Aorta (tissue), 5 donors: ENCODE data around the gene EPHX1. TPM values are rescaled to one million over a fixed set of nuclear protein-coding genes. Genes with fewer than 3 reads are reported as not detected.
"Not testable (repeated sequence)": the region's sequence is repeated elsewhere in the genome, so short reads cannot be mapped to it uniquely, and the experiment has no call there.

ENCODE experiments used
- ATAC-seq: fragments of 200-7000 bp; cut with Tn5 transposase; one replicate; pipeline ENCODE4 v1.9.1; 2022; ENCODE audit warnings: moderate library complexity; ENCODE audit not compliant: low FRiP score
- DNase-seq, 2 donors: peaks; one replicate each; pipeline ENCODE4 v3.0.0-alpha.2; 2020
- H3K27ac ChIP-seq, 2 donors: one replicate each; pipeline ENCODE4 v1.5.1; 2013; ENCODE audit warnings: low read length in 2 of 2, mild to moderate bottlenecking in 2 of 2, moderate library complexity in 2 of 2, control low read depth in 1 of 2, inconsistent platforms in 1 of 2, low read depth in 1 of 2
- H3K27me3 ChIP-seq, 2 donors: one replicate each; pipeline ENCODE4 v1.6.1; 2013; ENCODE audit warnings: control low read depth in 1 of 2, low read length in 1 of 2, mild to moderate bottlenecking in 1 of 2, moderate library complexity in 1 of 2; ENCODE audit not compliant: insufficient read depth in 2 of 2, control insufficient read depth in 1 of 2
- H3K36me3 ChIP-seq, 2 donors: one replicate each; pipeline ENCODE4 v1.6.1; 2013; ENCODE audit warnings: control low read depth in 1 of 2, low read length in 1 of 2, mild to moderate bottlenecking in 1 of 2; ENCODE audit not compliant: insufficient read depth in 2 of 2, control insufficient read depth in 1 of 2
- H3K4me1 ChIP-seq, 2 donors: one replicate each; pipeline ENCODE4 v1.6.1; 2013; ENCODE audit warnings: low read length in 2 of 2, control low read depth in 1 of 2, mild to moderate bottlenecking in 1 of 2, moderate library complexity in 1 of 2; ENCODE audit not compliant: insufficient read depth in 2 of 2, control insufficient read depth in 1 of 2
- H3K4me3 ChIP-seq, 2 donors: one replicate each; pipeline ENCODE4 v1.5.1; 2013; ENCODE audit warnings: low read length in 2 of 2, control low read depth in 1 of 2, mild to moderate bottlenecking in 1 of 2
- H3K9me3 ChIP-seq: one replicate; pipeline ENCODE4 v1.6.1; 2013; ENCODE audit warnings: mild to moderate bottlenecking, low read length; ENCODE audit not compliant: control insufficient read depth
- WGBS, 2 donors: extraction: QIAGEN DNeasy Blood & Tissue Kit; methylation state at CpG; one replicate each; pipeline ENCODE4 v1.1.7; 2013; 5-methylcytosine and 5-hydroxymethylcytosine counted together
- intact Hi-C, 2 donors: fragments of 100-400 bp; cut with DNase I; formaldehyde crosslinking; loops; one replicate each; pipeline versions ENCODE4 v1.14.2 to v1.15.0; 2022
- polyA plus RNA-seq, 2 donors: library from polyadenylated mRNA; stranded (reverse); fragments of 200-250 nt; gene quantifications; one replicate each; pipeline ENCODE4 v1.2.3, GENCODE V29; 2013
- total RNA-seq, 2 donors: library from RNA; stranded (reverse); fragmentation: NEBNext Ultra II Directional; extraction: Animal tissue kit (Norgen Biotek cat#: 25700); gene quantifications; one replicate each; pipeline ENCODE4 v1.2.1, GENCODE V29; 2021
- donor health status: healthy with polysubstance abuse.
- donor health status: Bipolar disorder and iron deficiency.
- donor health status: DM: no; HTN: no; CAD: no.
- donor health status: DM: no; HTN: no; CAD: no.
- donor health status: DM: yes; HTN: yes; CAD: no.

EPHX1 gene
- total and polyA plus RNA-seq, 4 donors: 20.0 to 153 (median 61.9) TPM

DNA sequence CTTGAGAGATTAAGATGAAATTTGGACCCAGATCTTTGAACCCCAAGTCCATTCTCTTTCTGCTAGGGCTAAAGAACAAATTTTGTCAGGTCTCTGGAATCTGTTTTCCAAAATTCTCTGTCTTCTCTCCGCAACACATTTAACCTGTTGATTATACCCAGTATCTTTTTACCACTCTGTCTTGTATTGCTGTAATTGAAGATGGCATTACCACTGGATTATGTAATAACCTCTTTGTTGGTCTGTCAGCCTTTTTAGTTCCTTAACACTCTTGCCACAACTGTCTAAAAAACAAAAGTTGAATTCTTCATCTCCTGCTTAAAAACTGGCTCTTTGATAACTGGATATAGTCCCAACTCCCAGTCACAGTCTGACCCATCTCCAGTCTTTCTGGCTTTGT is 29.3 kb upstream of the EPHX1 start:
- Histone ChIP-seq H3K4me3 (no peak overlapping the region), H3K36me3 (peaks cover 0 to 2% of the 10 kb centered on the region in 2 donors), H3K27me3 (no peaks in the 10 kb centered on the region), H3K9me3 (no peaks in the 10 kb centered on the region), H3K4me1 (peaks cover 0 to 2% of the 10 kb centered on the region in 2 donors), H3K27ac (no peak overlapping the region)
- ATAC-seq: no peak
- no peak for DNase-seq
- intact Hi-C loops: loop anchor here in 1 of 2 donors (5.0 kb wide), 2 partner anchors 62 to 132 kb away; no protein-coding TSS in a partner anchor
- WGBS, 2 donors: 92 to 98% methylated on average over 1 of the region's 1 CpG

DNA sequence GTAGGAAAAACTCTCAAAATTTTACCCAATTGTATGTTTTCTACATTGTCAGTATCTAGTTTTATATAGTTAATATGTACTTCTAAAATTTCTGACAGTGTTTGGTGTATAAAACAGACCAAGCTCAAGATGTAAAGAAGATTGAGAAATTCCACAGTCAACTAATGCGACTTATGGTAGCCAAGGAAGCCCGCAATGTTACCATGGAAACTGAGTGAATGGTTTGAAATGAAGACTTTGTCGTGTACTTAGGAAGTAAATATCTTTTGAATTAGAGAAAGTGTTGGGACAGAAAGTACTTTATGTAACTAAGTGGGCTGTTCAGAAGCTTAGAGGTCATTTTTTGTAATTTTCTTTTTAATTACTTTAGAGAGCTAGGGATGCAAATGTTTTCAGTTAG is 20.8 kb upstream of the EPHX1 start:
- intact Hi-C loops, H3K27ac ChIP-seq, H3K4me1 ChIP-seq, H3K36me3 ChIP-seq, H3K9me3 ChIP-seq, H3K27me3 ChIP-seq, ATAC-seq, DNase-seq, H3K4me3 ChIP-seq: not testable (repeated sequence)
- WGBS, 2 donors: 92 to 100% methylated on average over 1 to 3 of the region's 3 CpGs

- no peaks in the 10 kb centered on the region for H3K9me3 ChIP-seq
- H3K27me3 ChIP-seq: no peaks in the 10 kb centered on the region
- H3K4me3 ChIP-seq: no peak overlapping the region
- H3K36me3 ChIP-seq: no peaks in the 10 kb centered on the region
- no peaks in the 10 kb centered on the region for H3K4me1 ChIP-seq
- WGBS, 2 donors: 98% methylated on average over 4 of the region's 4 CpGs
- no peak overlapping the region for H3K27ac ChIP-seq
- ATAC-seq (no peak), DNase-seq (no peak)
- intact Hi-C loops: no loop called here
Observed at GRCh38 chr1:225794954-225795353, 15.0 kb upstream of the EPHX1 start.

- H3K36me3 ChIP-seq, intact Hi-C loops, H3K4me3 ChIP-seq, H3K9me3 ChIP-seq, ATAC-seq, H3K27me3 ChIP-seq, H3K4me1 ChIP-seq, H3K27ac ChIP-seq, DNase-seq: not testable (repeated sequence)
- 96% methylated on average over 18 of the region's 18 CpGs for WGBS, 2 donors
Observed at GRCh38 chr1:225796097-225796496, 13.8 kb upstream of the EPHX1 start.

- not testable (repeated sequence) for H3K4me3 ChIP-seq, H3K36me3 ChIP-seq, ATAC-seq, H3K4me1 ChIP-seq, H3K27ac ChIP-seq, H3K27me3 ChIP-seq, DNase-seq, H3K9me3 ChIP-seq
- intact Hi-C loops: loop anchor here in 1 of 2 donors (10.0 kb wide), 1 partner anchor 194 kb away; the partner anchor contains the start of gene SDE2
- WGBS, 2 donors: 96 to 97% methylated on average over 6 to 7 of the region's 7 CpGs
Observed at GRCh38 chr1:225801146-225801545, 8.8 kb upstream of the EPHX1 start.

- no peak overlapping the region for H3K27ac ChIP-seq
- ATAC-seq (no peak), DNase-seq (no peak)
- intact Hi-C loops: loop anchor here in 1 of 2 donors (5.0 to 10.0 kb wide), 2 partner anchors 36 to 189 kb away; partner anchors contain the start of gene SDE2
- H3K4me1 ChIP-seq: no peaks in the 10 kb centered on the region
- 93 to 94% methylated on average over 1 of the region's 1 CpG for WGBS, 2 donors
- no peaks in the 10 kb centered on the region for H3K36me3 ChIP-seq
- no peak overlapping the region for H3K4me3 ChIP-seq
- no peaks in the 10 kb centered on the region for H3K27me3 ChIP-seq
- no peaks in the 10 kb centered on the region for H3K9me3 ChIP-seq
Observed at GRCh38 chr1:225806249-225806648, 3.7 kb upstream of the EPHX1 start.

DNA sequence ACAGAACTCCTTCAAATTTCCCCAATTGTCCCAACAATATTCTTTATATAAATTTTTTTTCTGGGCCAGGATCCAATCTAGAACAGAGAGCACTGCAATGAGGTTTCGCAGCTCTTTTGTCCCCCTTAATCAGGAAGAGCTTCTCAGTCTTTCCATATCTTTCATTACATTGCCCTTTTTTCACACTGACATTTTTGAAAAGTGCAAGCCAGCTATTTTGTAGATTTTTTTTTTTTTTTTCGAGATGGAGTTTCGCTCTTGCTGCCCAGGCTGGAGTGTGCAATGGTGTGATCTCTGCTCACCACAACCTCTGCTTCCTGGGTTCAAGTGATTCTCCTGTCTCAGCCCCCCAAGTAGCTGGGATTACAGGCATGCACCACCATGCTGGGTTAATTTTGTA is 3.2 kb upstream of the EPHX1 start:
- H3K4me3 ChIP-seq, DNase-seq, H3K27ac ChIP-seq, ATAC-seq, H3K4me1 ChIP-seq, H3K36me3 ChIP-seq, H3K27me3 ChIP-seq, H3K9me3 ChIP-seq: not testable (repeated sequence)
- intact Hi-C loops: loop anchor here in 1 of 2 donors (5.0 to 10.0 kb wide), 2 partner anchors 36 to 188 kb away; partner anchors contain the start of gene SDE2
- WGBS, 2 donors: 91 to 92% methylated on average over 3 of the region's 3 CpGs

- H3K4me1 ChIP-seq: no peaks in the 10 kb centered on the region
- no peak overlapping the region for H3K4me3 ChIP-seq
- no peak overlapping the region for H3K27ac ChIP-seq
- H3K27me3 ChIP-seq: no peaks in the 10 kb centered on the region
- no peaks in the 10 kb centered on the region for H3K36me3 ChIP-seq
- ATAC-seq: no peak
- intact Hi-C loops: loop anchor here in 1 of 2 donors (5.0 to 10.0 kb wide), 2 partner anchors 34 to 187 kb away; partner anchors contain the start of gene SDE2
- DNase-seq: no peak
- 93 to 94% methylated on average over 5 of the region's 5 CpGs for WGBS, 2 donors
- no peaks in the 10 kb centered on the region for H3K9me3 ChIP-seq
Observed at GRCh38 chr1:225808136-225808535, 1.8 kb upstream of the EPHX1 start.
